SK-N-SH treated with all-trans-retinoic acid at 6 μM for 48 hours (cell line): ENCODE measurements around the gene XRCC4.

Source experiments
- ATAC-seq: fragments of 200-7000 bp; cut with Tn5 transposase; 3 replicates; pipeline ENCODE4 v1.9.1; 2020; ENCODE audit warnings: mild to moderate bottlenecking, moderate library complexity
- ARNTL ChIP-seq: fragments of 450-650 bp; formaldehyde crosslinking; IDR thresholded peaks from 2 replicates; pipeline ENCODE4 v1.5.0; 2020; ENCODE audit warnings: low read depth, mild to moderate bottlenecking, moderate library complexity, borderline replicate concordance
- BACH2 ChIP-seq: fragments of 250-450 bp; sonication (Bioruptor Pico); IDR thresholded peaks from 2 replicates; pipeline ENCODE4 v1.9.0; 2021; ENCODE audit warnings: mild to moderate bottlenecking, borderline replicate concordance
- CREB5 ChIP-seq: fragments of 250-450 bp; sonication (Bioruptor Pico); IDR thresholded peaks from 2 replicates; pipeline ENCODE4 v1.5.1; 2020; ENCODE audit warnings: low read depth, mild to moderate bottlenecking, moderate library complexity
- CSDC2 ChIP-seq: fragments of 250-450 bp; sonication (Bioruptor Pico); IDR thresholded peaks from 2 replicates; pipeline ENCODE4 v1.5.0; 2020; ENCODE audit warnings: mild to moderate bottlenecking, moderate library complexity
- CSRNP3 ChIP-seq: fragments of 250-450 bp; sonication (Bioruptor Pico); IDR thresholded peaks from 2 replicates; pipeline ENCODE4 v1.5.1; 2021; ENCODE audit warnings: mild to moderate bottlenecking, moderate library complexity
- ESRRG ChIP-seq: fragments of 250-450 bp; sonication (Bioruptor Pico); IDR thresholded peaks from 2 replicates; pipeline ENCODE4 v1.6.1; 2021; ENCODE audit warnings: mild to moderate bottlenecking
- GLIS3 ChIP-seq: fragments of 250-450 bp; sonication (Bioruptor Pico); IDR thresholded peaks from 2 replicates; pipeline ENCODE4 v1.5.0; 2020; ENCODE audit warnings: mild to moderate bottlenecking, moderate library complexity
- ISL1 ChIP-seq: fragments of 250-450 bp; sonication (Bioruptor Pico); IDR thresholded peaks from 2 replicates; pipeline ENCODE4 v2.1.2; 2022; ENCODE audit warnings: mild to moderate bottlenecking, moderate library complexity
- OSR1 ChIP-seq: fragments of 250-450 bp; sonication (Bioruptor Pico); IDR thresholded peaks from 2 replicates; pipeline ENCODE4 v1.8.0; 2022; ENCODE audit warnings: moderate library complexity, mild to moderate bottlenecking, inconsistent platforms
- PATZ1 ChIP-seq: fragments of 250-450 bp; sonication (Bioruptor Pico); IDR thresholded peaks from 2 replicates; pipeline ENCODE4 v1.8.0; 2020; ENCODE audit warnings: mild to moderate bottlenecking, moderate library complexity, borderline replicate concordance
- POU6F1 ChIP-seq: fragments of 250-450 bp; sonication (Bioruptor Pico); IDR thresholded peaks from 2 replicates; pipeline ENCODE4 v1.8.0; 2021; ENCODE audit warnings: low read depth, mild to moderate bottlenecking, moderate library complexity, borderline replicate concordance
- PPARA ChIP-seq: fragments of 250-450 bp; sonication (Bioruptor Pico); IDR thresholded peaks from 2 replicates; pipeline ENCODE4 v1.5.0; 2020; ENCODE audit warnings: mild to moderate bottlenecking, borderline replicate concordance
- RARB ChIP-seq: fragments of 250-450 bp; sonication (Bioruptor Pico); IDR thresholded peaks from 2 replicates; pipeline ENCODE4 v1.8.0; 2021; ENCODE audit warnings: mild to moderate bottlenecking, moderate library complexity
- SNAI2 ChIP-seq: fragments of 250-450 bp; sonication (Bioruptor Pico); IDR thresholded peaks from 2 replicates; pipeline ENCODE4 v1.5.0; 2020; ENCODE audit warnings: mild to moderate bottlenecking, moderate library complexity
- TCF4 ChIP-seq: fragments of 250-450 bp; sonication (Bioruptor Pico); IDR thresholded peaks from 2 replicates; pipeline ENCODE4 v1.8.0; 2021; ENCODE audit warnings: mild to moderate bottlenecking, moderate library complexity, borderline replicate concordance
- TOX ChIP-seq: fragments of 250-450 bp; sonication (Bioruptor Pico); IDR thresholded peaks from 2 replicates; pipeline ENCODE4 v1.8.0; 2021; ENCODE audit warnings: mild to moderate bottlenecking, moderate library complexity, borderline replicate concordance
- TSHZ2 ChIP-seq: fragments of 250-450 bp; sonication (Bioruptor Pico); IDR thresholded peaks from 2 replicates; pipeline ENCODE4 v1.5.0; 2020; ENCODE audit warnings: mild to moderate bottlenecking, moderate library complexity
- ZC3H10 ChIP-seq: fragments of 250-450 bp; sonication (Bioruptor Pico); IDR thresholded peaks from 2 replicates; pipeline ENCODE4 v1.5.1; 2021; ENCODE audit warnings: mild to moderate bottlenecking, moderate library complexity
- ZFP3 ChIP-seq: fragments of 250-450 bp; sonication (Bioruptor Pico); IDR thresholded peaks from 2 replicates; pipeline ENCODE4 v1.5.0; 2020; ENCODE audit warnings: mild to moderate bottlenecking, moderate library complexity
- ZFP30 ChIP-seq: fragments of 450-650 bp; formaldehyde crosslinking; IDR thresholded peaks from 2 replicates; pipeline ENCODE4 v1.5.0; 2022; ENCODE audit warnings: mild to moderate bottlenecking, moderate library complexity
- ZNF565 ChIP-seq: fragments of 450-650 bp; formaldehyde crosslinking; conservative IDR thresholded peaks from 2 replicates; pipeline ENCODE4 v1.5.0; 2020; ENCODE audit warnings: low read depth, mild to moderate bottlenecking, moderate library complexity
- ZNF70 ChIP-seq: fragments of 450-650 bp; formaldehyde crosslinking; IDR thresholded peaks from 2 replicates; pipeline ENCODE4 v1.5.0; 2020; ENCODE audit warnings: mild to moderate bottlenecking, moderate library complexity
- ZNF8 ChIP-seq: fragments of 450-650 bp; formaldehyde crosslinking; IDR thresholded peaks from 2 replicates; pipeline ENCODE4 v1.5.0; 2020; ENCODE audit warnings: mild to moderate bottlenecking, moderate library complexity

Gene XRCC4

GRCh38 chr5:83299353-83299752 lies 222.0 kb downstream of the XRCC4 start:
- ATAC-seq: no peak
- peak; percentile 66 for TF ChIP-seq ZFP30
- TF ChIP-seq ESRRG: no peak

- ATAC-seq: peak; percentile 97
Measured at GRCh38 chr5:83306572-83307241, 229.4 kb downstream of the XRCC4 start.

GRCh38 chr5:83312663-83313062 lies 235.3 kb downstream of the XRCC4 start:
- TF ChIP-seq ZC3H10 (CRISPR knock-in tag): no peak
- TF ChIP-seq BACH2: no peak
- TF ChIP-seq TSHZ2 (CRISPR knock-in tag): no peak
- no peak for TF ChIP-seq OSR1 (CRISPR knock-in tag)
- TF ChIP-seq ZFP3 (CRISPR knock-in tag): no peak
- TF ChIP-seq CSDC2 (CRISPR knock-in tag): no peak
- no peak for TF ChIP-seq ZNF8 (CRISPR knock-in tag)
- no peak for TF ChIP-seq ARNTL (CRISPR knock-in tag)
- TF ChIP-seq ESRRG: no peak
- TF ChIP-seq PPARA (CRISPR knock-in tag): no peak
- TF ChIP-seq ISL1 (CRISPR knock-in tag): no peak
- no peak for TF ChIP-seq TCF4 (CRISPR knock-in tag)
- no peak for TF ChIP-seq PATZ1 (CRISPR knock-in tag)
- no peak for TF ChIP-seq SNAI2
- TF ChIP-seq CREB5 (CRISPR knock-in tag): no peak
- no peak for TF ChIP-seq TOX
- no peak for TF ChIP-seq ZNF70 (CRISPR knock-in tag)
- no peak for TF ChIP-seq ZFP30
- TF ChIP-seq GLIS3 (CRISPR knock-in tag): no peak
- no peak for TF ChIP-seq POU6F1 (CRISPR knock-in tag)
- peak; percentile 33; the same call in 1 of the 3 replicates for ATAC-seq

More at GRCh38 chr5:83306572-83307241, 229.4 kb downstream of the XRCC4 start:
- TF ChIP-seq PPARA (CRISPR knock-in tag) (no peak), RARB (CRISPR knock-in tag) (no peak), ISL1 (CRISPR knock-in tag) (no peak), OSR1 (CRISPR knock-in tag) (no peak), ZFP30 (no peak), ZNF565 (CRISPR knock-in tag) (no peak), BACH2 (no peak), CSRNP3 (no peak)
